ENCODE results near the gene NEDD8. TPM values are rescaled to one million over a fixed set of nuclear protein-coding genes. Genes with fewer than 3 reads are reported as not detected.

Gene NEDD8
- total RNA-seq, 1 donor from 2014 or later, result 180 TPM

- H3K27me3 ChIP-seq (ENCODE audit: control insufficient read depth, insufficient read depth, low read length), result no peaks in the 10 kb centered on the region
- TF ChIP-seq, protein P1, sequence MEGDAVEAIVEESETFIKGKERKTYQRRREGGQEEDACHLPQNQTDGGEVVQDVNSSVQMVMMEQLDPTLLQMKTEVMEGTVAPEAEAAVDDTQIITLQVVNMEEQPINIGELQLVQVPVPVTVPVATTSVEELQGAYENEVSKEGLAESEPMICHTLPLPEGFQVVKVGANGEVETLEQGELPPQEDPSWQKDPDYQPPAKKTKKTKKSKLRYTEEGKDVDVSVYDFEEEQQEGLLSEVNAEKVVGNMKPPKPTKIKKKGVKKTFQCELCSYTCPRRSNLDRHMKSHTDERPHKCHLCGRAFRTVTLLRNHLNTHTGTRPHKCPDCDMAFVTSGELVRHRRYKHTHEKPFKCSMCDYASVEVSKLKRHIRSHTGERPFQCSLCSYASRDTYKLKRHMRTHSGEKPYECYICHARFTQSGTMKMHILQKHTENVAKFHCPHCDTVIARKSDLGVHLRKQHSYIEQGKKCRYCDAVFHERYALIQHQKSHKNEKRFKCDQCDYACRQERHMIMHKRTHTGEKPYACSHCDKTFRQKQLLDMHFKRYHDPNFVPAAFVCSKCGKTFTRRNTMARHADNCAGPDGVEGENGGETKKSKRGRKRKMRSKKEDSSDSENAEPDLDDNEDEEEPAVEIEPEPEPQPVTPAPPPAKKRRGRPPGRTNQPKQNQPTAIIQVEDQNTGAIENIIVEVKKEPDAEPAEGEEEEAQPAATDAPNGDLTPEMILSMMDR (IDR thresholded peaks at IDR 0.05; ENCODE audit: insufficient read depth, low read length, poor library complexity, severe bottlenecking), result no peak
- H3K36me3 ChIP-seq (ENCODE audit: control insufficient read depth, insufficient read depth, low read length), result no peaks in the 10 kb centered on the region
- H3K4me3 ChIP-seq (ENCODE audit: low read depth, low read length), result no peak overlapping the region
- no peak for DNase-seq (ENCODE audit: low read depth)
Observed at GRCh38 chr14:24259282-24260025, 27.3 kb upstream of the NEDD8 start.

GRCh38 chr14:24258548-24259265, 26.5 kb upstream of the NEDD8 start:
- TF ChIP-seq, protein P1 (IDR thresholded peaks at IDR 0.05; ENCODE audit: insufficient read depth, low read length, poor library complexity, severe bottlenecking), result no peak
- no peak overlapping the region for H3K4me3 ChIP-seq (ENCODE audit: low read depth, low read length)

DNA sequence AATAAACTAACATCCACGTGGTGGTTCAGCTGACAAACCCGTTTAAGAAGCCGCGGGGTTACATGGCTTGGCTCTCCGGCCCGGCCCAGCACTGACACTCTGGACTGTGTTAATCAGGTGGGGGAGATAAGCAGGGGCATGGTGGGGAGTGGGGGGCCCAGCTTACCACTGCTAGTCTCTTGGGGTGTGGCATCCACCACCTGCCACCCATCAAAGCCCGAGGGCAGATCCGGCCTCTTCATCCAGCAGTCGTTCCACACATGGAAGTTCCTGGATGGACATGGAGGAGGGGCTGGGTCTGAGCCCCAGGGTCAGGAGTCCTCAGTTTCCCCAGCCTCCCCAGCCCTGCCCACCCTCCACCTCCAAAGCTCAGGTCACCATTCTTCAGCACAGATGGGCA, 26.0 kb upstream of the NEDD8 start:
- Histone ChIP-seq H3K36me3 (ENCODE audit: control insufficient read depth, insufficient read depth, low read length) (no peaks in the 10 kb centered on the region), H3K27me3 (ENCODE audit: control insufficient read depth, insufficient read depth, low read length) (no peaks in the 10 kb centered on the region), H3K4me3 (ENCODE audit: low read depth, low read length) (no peak overlapping the region)
- no peak for DNase-seq (ENCODE audit: low read depth)
- TF ChIP-seq, protein P1 (IDR thresholded peaks at IDR 0.05; ENCODE audit: insufficient read depth, low read length, poor library complexity, severe bottlenecking), result no peak

More at GRCh38 chr14:24258548-24259265, 26.5 kb upstream of the NEDD8 start:
- Histone ChIP-seq H3K27me3 (ENCODE audit: control insufficient read depth, insufficient read depth, low read length) (no peaks in the 10 kb centered on the region), H3K36me3 (ENCODE audit: control insufficient read depth, insufficient read depth, low read length) (no peaks in the 10 kb centered on the region)
- no peak for DNase-seq (ENCODE audit: low read depth)

- Histone ChIP-seq H3K4me3 (ENCODE audit: low read depth, low read length) (no peak overlapping the region), H3K27me3 (ENCODE audit: control insufficient read depth, insufficient read depth, low read length) (no peaks in the 10 kb centered on the region), H3K36me3 (ENCODE audit: control insufficient read depth, insufficient read depth, low read length) (no peaks in the 10 kb centered on the region)
- no peak for DNase-seq (ENCODE audit: low read depth)
- TF ChIP-seq, protein P1 (IDR thresholded peaks at IDR 0.05; ENCODE audit: insufficient read depth, low read length, poor library complexity, severe bottlenecking), result no peak
Observed at GRCh38 chr14:24256960-24257359, 24.8 kb upstream of the NEDD8 start.

- TF ChIP-seq, protein P1 (IDR thresholded peaks at IDR 0.05; ENCODE audit: insufficient read depth, low read length, poor library complexity, severe bottlenecking), result no peak
- Histone ChIP-seq H3K4me3 (ENCODE audit: low read depth, low read length) (no peak overlapping the region), H3K36me3 (ENCODE audit: control insufficient read depth, insufficient read depth, low read length) (no peaks in the 10 kb centered on the region), H3K27me3 (ENCODE audit: control insufficient read depth, insufficient read depth, low read length) (no peaks in the 10 kb centered on the region)
- no peak for DNase-seq (ENCODE audit: low read depth)
Observed at GRCh38 chr14:24255931-24256711, 24.0 kb upstream of the NEDD8 start.

Measured in kidney epithelial cell (primary cell).